H9 (cell line): ENCODE results near the gene ELP6. TPM values are rescaled to one million over a fixed set of nuclear protein-coding genes. Genes with fewer than 3 reads are reported as not detected.

Experiments used
- DNase-seq: peaks from one replicate; pipeline ENCODE4 v3.0.0-alpha.2; 2017
- H2AFZ ChIP-seq: one replicate; pipeline ENCODE4 v1.6.1; 2013; ENCODE audit warnings: mild to moderate bottlenecking, low read length, control low read depth, moderate library complexity
- H2AK5ac ChIP-seq: 2 replicates; pipeline ENCODE4 v1.6.1; 2013; ENCODE audit warnings: low read length, control low read depth, mixed read lengths; ENCODE audit not compliant: insufficient read length
- H2BK120ac ChIP-seq: one replicate; pipeline ENCODE4 v1.6.1; 2013; ENCODE audit warnings: low read depth, mild to moderate bottlenecking, low read length, control low read depth, inconsistent platforms; ENCODE audit not compliant: poor library complexity, severe bottlenecking
- H2BK12ac ChIP-seq: 2 replicates; pipeline ENCODE4 v1.6.1; 2013; ENCODE audit warnings: low read length, control low read depth, mixed read lengths, low read depth; ENCODE audit not compliant: insufficient read length
- H2BK15ac ChIP-seq: 2 replicates; pipeline ENCODE4 v1.6.1; 2013; ENCODE audit warnings: low read depth, low read length, control low read depth
- H2BK20ac ChIP-seq: one replicate; pipeline ENCODE4 v1.6.1; 2013; ENCODE audit warnings: low read depth, mild to moderate bottlenecking, low read length, control low read depth, inconsistent platforms; ENCODE audit not compliant: poor library complexity, severe bottlenecking
- H2BK5ac ChIP-seq: 2 replicates; pipeline ENCODE4 v1.6.1; 2013; ENCODE audit warnings: low read length, control low read depth, mixed read lengths; ENCODE audit not compliant: insufficient read length
- H3K14ac ChIP-seq: 2 replicates; pipeline ENCODE4 v1.6.1; 2013; ENCODE audit warnings: low read length, control low read depth; ENCODE audit not compliant: insufficient read depth
- H3K18ac ChIP-seq: 2 replicates; pipeline ENCODE4 v1.6.1; 2013; ENCODE audit warnings: low read depth, mild to moderate bottlenecking, mixed read lengths, low read length, control low read depth; ENCODE audit not compliant: insufficient read length
- H3K23ac ChIP-seq: 2 replicates; pipeline ENCODE4 v1.6.1; 2013; ENCODE audit warnings: low read length, control low read depth, mixed read lengths, low read depth; ENCODE audit not compliant: insufficient read length
- H3K23me2 ChIP-seq: 2 replicates; pipeline ENCODE4 v1.6.1; 2013; ENCODE audit warnings: low read depth, mild to moderate bottlenecking, mixed read lengths, low read length, control low read depth; ENCODE audit not compliant: insufficient read length, poor library complexity, severe bottlenecking
- H3K27ac ChIP-seq: 2 replicates; pipeline ENCODE4 v1.5.1; 2013; ENCODE audit warnings: low read length, control low read depth, mixed read lengths, low read depth; ENCODE audit not compliant: insufficient read length
- H3K27me3 ChIP-seq: 2 replicates; pipeline ENCODE4 v1.6.1; 2013; ENCODE audit warnings: low read length, control low read depth, inconsistent platforms; ENCODE audit not compliant: insufficient read depth
- H3K4ac ChIP-seq: 2 replicates; pipeline ENCODE4 v1.6.1; 2013; ENCODE audit warnings: low read depth, mild to moderate bottlenecking, control low read depth, inconsistent platforms, low read length, moderate library complexity
- H3K4me1 ChIP-seq: 2 replicates; pipeline ENCODE4 v1.6.1; 2013; ENCODE audit warnings: low read length, control low read depth, inconsistent platforms; ENCODE audit not compliant: insufficient read depth
- H3K4me2 ChIP-seq: 2 replicates; pipeline ENCODE4 v1.6.1; 2013; ENCODE audit warnings: low read length, control low read depth, mixed read lengths; ENCODE audit not compliant: insufficient read length, insufficient read depth
- H3K56ac ChIP-seq: 2 replicates; pipeline ENCODE4 v1.6.1; 2013; ENCODE audit warnings: low read depth, mild to moderate bottlenecking, mixed read lengths, low read length, control low read depth; ENCODE audit not compliant: insufficient read length
- H3K79me1 ChIP-seq: 2 replicates; pipeline ENCODE4 v1.6.1; 2013; ENCODE audit warnings: low read depth, mild to moderate bottlenecking, moderate library complexity, low read length, control low read depth, inconsistent platforms; ENCODE audit not compliant: insufficient read depth, poor library complexity, severe bottlenecking
- H3K79me2 ChIP-seq: 2 replicates; pipeline ENCODE4 v1.6.1; 2013; ENCODE audit warnings: low read length, control low read depth, inconsistent platforms; ENCODE audit not compliant: insufficient read depth
- H3K9ac ChIP-seq: 2 replicates; pipeline ENCODE4 v1.6.1; 2013; ENCODE audit warnings: low read length, control low read depth, mixed read lengths; ENCODE audit not compliant: insufficient read length; ENCODE audit errors: extremely low read depth
- H3K9me3 ChIP-seq: one replicate; pipeline ENCODE4 v1.6.1; 2013; ENCODE audit warnings: low read depth, low read length, inconsistent platforms; ENCODE audit not compliant: control insufficient read depth
- H3T11ph ChIP-seq: one replicate; pipeline ENCODE4 v1.6.1; 2013; ENCODE audit warnings: mild to moderate bottlenecking, low read length, control low read depth, inconsistent platforms
- H4K20me1 ChIP-seq: one replicate; pipeline ENCODE4 v1.6.1; 2013; ENCODE audit not compliant: control insufficient read depth, insufficient read length, insufficient read depth
- H4K5ac ChIP-seq: 2 replicates; pipeline ENCODE4 v1.6.1; 2013; ENCODE audit warnings: low read depth, mild to moderate bottlenecking, mixed read lengths, low read length, control low read depth; ENCODE audit not compliant: insufficient read length
- H4K8ac ChIP-seq: replicated peaks from 2 replicates; pipeline ENCODE4 v1.6.1; 2013; ENCODE audit warnings: low read length, control low read depth, mixed read lengths, low read depth; ENCODE audit not compliant: insufficient read length
- H4K91ac ChIP-seq: 2 replicates; pipeline ENCODE4 v1.6.1; 2013; ENCODE audit warnings: low read depth, mild to moderate bottlenecking, moderate library complexity, mixed read lengths, low read length, control low read depth; ENCODE audit not compliant: insufficient read length
- H3K27ac Mint-ChIP-seq, 3 experiments: 2 replicates in 2 of 3; 3 replicates in 1 of 3; pipeline ENCODE4 v1.8.0; 2020 to 2021; ENCODE audit warnings: mixed read lengths in 3 of 3, mild to moderate bottlenecking in 1 of 3, moderate library complexity in 1 of 3
- H3K27me3 Mint-ChIP-seq: 2 replicates; pipeline ENCODE4 v1.8.0; 2021; ENCODE audit warnings: low read depth, mild to moderate bottlenecking, moderate library complexity, mixed read lengths
- H3K36me3 Mint-ChIP-seq, 3 experiments: 2 replicates in 2 of 3; 3 replicates in 1 of 3; pipeline ENCODE4 v1.8.0; 2020 to 2021; ENCODE audit warnings: low read depth in 3 of 3, mixed read lengths in 3 of 3; ENCODE audit not compliant: insufficient read depth in 1 of 3
- H3K4me1 Mint-ChIP-seq, 2 experiments: 2 replicates each; pipeline ENCODE4 v1.8.0; 2020; ENCODE audit warnings: mixed read lengths in 2 of 2
- H3K4me3 Mint-ChIP-seq, 2 experiments: 2 replicates in 1 of 2; 3 replicates in 1 of 2; pipeline ENCODE4 v1.8.0; 2020 to 2021; ENCODE audit warnings: mild to moderate bottlenecking in 2 of 2, mixed read lengths in 2 of 2, moderate library complexity in 1 of 2
- H3K9me3 Mint-ChIP-seq, 2 experiments: 2 replicates in 1 of 2; 3 replicates in 1 of 2; pipeline ENCODE4 v1.8.0; 2020; ENCODE audit warnings: mild to moderate bottlenecking in 2 of 2, mixed read lengths in 2 of 2, moderate library complexity in 1 of 2
- WGBS: extraction: QIAGEN DNeasy Blood & Tissue Kit; methylation state at CpG from one replicate; pipeline ENCODE4 v1.1.7; 2013; ENCODE audit warnings: missing lambda C conversion rate, low lambda C conversion rate, mixed read lengths; ENCODE audit not compliant: insufficient read length; ENCODE audit errors: extremely low coverage; 5-methylcytosine and 5-hydroxymethylcytosine counted together
- total RNA-seq: library from RNA; stranded (reverse); gene quantifications from 2 replicates; pipeline ENCODE4 v1.2.1, GENCODE V29; 2021
- TF ChIP-seq, protein P1 (sequence below): fragments of 200-600 bp; sonication (generic); conservative IDR thresholded peaks from 3 replicates; pipeline ENCODE4 v1.8.0; 2021; ENCODE audit warnings: antibody characterized with exemption, mild to moderate bottlenecking

ELP6 gene
- total RNA-seq, 1 experiment from 2014 or later: 53.9 TPM

DNA sequence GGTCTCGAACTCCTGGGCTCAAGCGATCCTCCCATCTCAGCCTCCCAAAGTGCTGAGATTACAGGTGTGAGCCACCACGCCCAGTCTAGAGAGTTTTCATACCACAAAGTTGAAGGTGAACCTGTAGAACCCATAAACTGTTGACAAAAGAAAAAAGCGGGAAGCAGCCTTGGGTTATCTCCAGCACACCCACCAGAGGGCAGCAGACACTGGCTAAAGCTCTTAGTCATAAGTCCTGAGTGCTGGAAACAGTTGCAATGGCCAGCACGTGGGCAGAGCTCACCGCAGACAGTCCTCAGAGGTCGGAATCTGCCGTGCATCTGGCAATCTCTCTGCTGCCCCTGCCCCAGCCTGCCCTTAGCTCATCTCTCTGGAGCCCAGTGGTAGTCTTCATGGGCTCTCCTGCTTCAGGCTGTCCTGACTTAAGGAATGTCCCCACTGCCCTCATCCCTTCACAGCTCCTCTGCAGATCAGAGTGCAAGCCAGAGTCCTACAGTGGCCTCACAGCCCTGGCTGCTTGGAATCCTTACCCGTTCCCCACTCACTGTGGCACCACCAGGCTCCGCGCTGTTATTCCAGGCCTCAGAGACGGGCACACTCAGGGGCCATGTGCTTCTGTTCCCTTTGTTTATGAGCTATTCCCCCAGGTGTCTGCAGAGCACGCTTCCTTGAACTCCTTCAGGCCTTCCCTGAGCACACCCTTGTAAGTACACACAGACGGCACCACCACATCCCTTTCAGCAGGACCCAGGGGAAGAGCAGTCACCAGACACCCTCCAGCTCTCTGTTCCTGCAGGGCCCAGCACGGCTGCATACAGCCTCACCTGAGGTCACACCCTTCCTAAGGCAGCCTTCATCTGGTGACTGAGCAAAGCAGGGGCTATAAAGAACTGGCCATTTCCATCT, 8.8 kb upstream of the ELP6 start:
- Mint-ChIP-seq H3K27me3 (peaks cover 17% of the 10 kb centered on the region), H3K9me3 (no peaks in the 10 kb centered on the region; a peak in 1 of 5 replicates), H3K4me3 (no peak overlapping the region), H3K4me1 (peaks cover 19 to 23% of the 10 kb centered on the region in 2 experiments), H3K27ac (no peak overlapping the region), H3K36me3 (peaks cover 0 to 2% (median 0%) of the 10 kb centered on the region in 3 experiments; a peak in 1 of 7 replicates)
- Histone ChIP-seq H2BK12ac (no peak overlapping the region), H2BK20ac (no peak overlapping the region), H4K8ac (no peak overlapping the region), H3K56ac (no peak overlapping the region), H3K79me1 (no peaks in the 10 kb centered on the region), H2BK15ac (no peak overlapping the region), H4K20me1 (no peaks in the 10 kb centered on the region), H4K5ac (no peak overlapping the region), H3K23ac (no peak overlapping the region), H2BK120ac (no peak overlapping the region), H3K4me2 (no peak overlapping the region), H3K27ac (no peak overlapping the region), H3K27me3 (peaks cover 8% of the 10 kb centered on the region; the same call in 1 of the 2 replicates), H3K79me2 (0 out of 2 replicates have a peak, but pooled peaks cover 2% of the 10 kb centered on the region), H2BK5ac (no peak overlapping the region), H3K23me2 (no peaks in the 10 kb centered on the region), H4K91ac (no peak overlapping the region), H3K4me1 (peaks cover 3% of the 10 kb centered on the region; the same call in 1 of the 2 replicates), H2AK5ac (no peak overlapping the region), H3K9me3 (no peaks in the 10 kb centered on the region), H3K18ac (no peak overlapping the region), H2AFZ (no peak overlapping the region), H3K4ac (no peak overlapping the region), H3K9ac (no peak overlapping the region), H3K14ac (no peak overlapping the region), H3T11ph (no peak overlapping the region)
- peak; percentile 90 for DNase-seq
- TF ChIP-seq, protein P1, sequence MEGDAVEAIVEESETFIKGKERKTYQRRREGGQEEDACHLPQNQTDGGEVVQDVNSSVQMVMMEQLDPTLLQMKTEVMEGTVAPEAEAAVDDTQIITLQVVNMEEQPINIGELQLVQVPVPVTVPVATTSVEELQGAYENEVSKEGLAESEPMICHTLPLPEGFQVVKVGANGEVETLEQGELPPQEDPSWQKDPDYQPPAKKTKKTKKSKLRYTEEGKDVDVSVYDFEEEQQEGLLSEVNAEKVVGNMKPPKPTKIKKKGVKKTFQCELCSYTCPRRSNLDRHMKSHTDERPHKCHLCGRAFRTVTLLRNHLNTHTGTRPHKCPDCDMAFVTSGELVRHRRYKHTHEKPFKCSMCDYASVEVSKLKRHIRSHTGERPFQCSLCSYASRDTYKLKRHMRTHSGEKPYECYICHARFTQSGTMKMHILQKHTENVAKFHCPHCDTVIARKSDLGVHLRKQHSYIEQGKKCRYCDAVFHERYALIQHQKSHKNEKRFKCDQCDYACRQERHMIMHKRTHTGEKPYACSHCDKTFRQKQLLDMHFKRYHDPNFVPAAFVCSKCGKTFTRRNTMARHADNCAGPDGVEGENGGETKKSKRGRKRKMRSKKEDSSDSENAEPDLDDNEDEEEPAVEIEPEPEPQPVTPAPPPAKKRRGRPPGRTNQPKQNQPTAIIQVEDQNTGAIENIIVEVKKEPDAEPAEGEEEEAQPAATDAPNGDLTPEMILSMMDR: peak; percentile 95
- WGBS: no CpG with 5 or more reads among the region's 15 CpGs
